Nephron progenitor cell (in vitro differentiated cells): ENCODE results near the gene UBL7.
A peak's percentile ranks its signal among the peaks of the same experiment; 100 is the strongest.

Source experiments
- DNase-seq: peaks from one replicate; pipeline ENCODE4 v3.0.0; 2021
- H3K27ac Mint-ChIP-seq: 2 replicates; pipeline ENCODE4 v1.8.0; 2021; ENCODE audit warnings: mild to moderate bottlenecking, moderate library complexity, mixed read lengths
- H3K27me3 Mint-ChIP-seq: 2 replicates; pipeline ENCODE4 v1.8.0; 2021; ENCODE audit warnings: mild to moderate bottlenecking, low read depth, mixed read lengths; ENCODE audit not compliant: poor library complexity
- H3K36me3 Mint-ChIP-seq: 2 replicates; pipeline ENCODE4 v1.8.0; 2021; ENCODE audit warnings: low read depth, mixed read lengths
- H3K4me1 Mint-ChIP-seq: 2 replicates; pipeline ENCODE4 v1.8.0; 2021; ENCODE audit warnings: mixed read lengths
- H3K4me3 Mint-ChIP-seq: 2 replicates; pipeline ENCODE4 v1.8.0; 2021; ENCODE audit warnings: mild to moderate bottlenecking, moderate library complexity, mixed read lengths
- H3K9me3 Mint-ChIP-seq: 2 replicates; pipeline ENCODE4 v1.8.0; 2021; ENCODE audit warnings: mild to moderate bottlenecking, moderate library complexity, mixed read lengths
- TF ChIP-seq, protein P1 (sequence below): fragments of 200-600 bp; sonication (generic); IDR thresholded peaks from 2 replicates; pipeline ENCODE4 v1.5.0; 2021; ENCODE audit warnings: antibody characterized with exemption

The UBL7 gene

DNA sequence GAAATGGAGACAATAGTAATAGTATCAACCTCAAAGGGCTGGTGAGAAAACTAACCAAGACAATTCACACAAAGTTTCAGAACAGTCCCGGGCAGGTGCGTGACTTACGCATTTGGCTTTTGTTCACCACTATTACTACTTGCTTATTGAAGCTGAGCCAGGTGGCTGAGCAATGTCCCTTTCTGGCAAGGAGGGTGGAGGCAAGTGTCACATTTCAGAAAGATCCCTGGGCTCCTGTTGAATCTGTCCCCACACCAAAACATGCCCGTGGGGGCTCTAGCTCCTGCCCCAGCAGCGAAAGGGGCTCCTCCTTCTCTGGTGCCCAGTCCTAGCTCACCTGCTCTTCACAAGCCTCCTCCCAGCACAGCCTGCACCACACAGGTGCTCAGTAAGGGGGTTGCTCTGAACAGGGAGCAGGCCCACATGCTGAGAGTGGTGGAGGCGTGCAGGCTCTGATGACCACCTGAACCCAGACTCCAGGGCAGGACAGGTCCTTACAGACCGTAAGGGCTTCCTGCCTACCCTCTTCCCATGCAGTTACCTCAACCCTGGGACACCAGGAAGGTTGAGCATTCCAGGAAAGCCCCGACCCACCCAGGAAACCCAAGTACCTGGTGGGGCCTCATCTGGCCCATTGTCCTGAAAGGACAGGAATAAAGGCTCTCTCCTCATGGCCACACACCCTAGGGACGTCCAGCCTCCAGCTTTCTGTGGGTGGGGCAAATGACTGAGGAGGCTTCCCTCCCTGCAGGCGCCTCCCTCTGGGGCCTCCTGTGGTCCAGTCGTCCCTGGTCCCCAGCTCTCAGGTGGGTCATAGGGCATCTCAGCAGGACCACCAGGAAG, 59.8 kb downstream of the UBL7 start:
- TF ChIP-seq, protein P1, sequence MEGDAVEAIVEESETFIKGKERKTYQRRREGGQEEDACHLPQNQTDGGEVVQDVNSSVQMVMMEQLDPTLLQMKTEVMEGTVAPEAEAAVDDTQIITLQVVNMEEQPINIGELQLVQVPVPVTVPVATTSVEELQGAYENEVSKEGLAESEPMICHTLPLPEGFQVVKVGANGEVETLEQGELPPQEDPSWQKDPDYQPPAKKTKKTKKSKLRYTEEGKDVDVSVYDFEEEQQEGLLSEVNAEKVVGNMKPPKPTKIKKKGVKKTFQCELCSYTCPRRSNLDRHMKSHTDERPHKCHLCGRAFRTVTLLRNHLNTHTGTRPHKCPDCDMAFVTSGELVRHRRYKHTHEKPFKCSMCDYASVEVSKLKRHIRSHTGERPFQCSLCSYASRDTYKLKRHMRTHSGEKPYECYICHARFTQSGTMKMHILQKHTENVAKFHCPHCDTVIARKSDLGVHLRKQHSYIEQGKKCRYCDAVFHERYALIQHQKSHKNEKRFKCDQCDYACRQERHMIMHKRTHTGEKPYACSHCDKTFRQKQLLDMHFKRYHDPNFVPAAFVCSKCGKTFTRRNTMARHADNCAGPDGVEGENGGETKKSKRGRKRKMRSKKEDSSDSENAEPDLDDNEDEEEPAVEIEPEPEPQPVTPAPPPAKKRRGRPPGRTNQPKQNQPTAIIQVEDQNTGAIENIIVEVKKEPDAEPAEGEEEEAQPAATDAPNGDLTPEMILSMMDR: no peak
- Mint-ChIP-seq H3K27me3 (peaks cover 4% of the 10 kb centered on the region), H3K4me1 (peaks cover 42% of the 10 kb centered on the region), H3K4me3 (no peak overlapping the region), H3K27ac (no peak overlapping the region), H3K9me3 (no peaks in the 10 kb centered on the region), H3K36me3 (no peaks in the 10 kb centered on the region)
- no peak for DNase-seq

DNA sequence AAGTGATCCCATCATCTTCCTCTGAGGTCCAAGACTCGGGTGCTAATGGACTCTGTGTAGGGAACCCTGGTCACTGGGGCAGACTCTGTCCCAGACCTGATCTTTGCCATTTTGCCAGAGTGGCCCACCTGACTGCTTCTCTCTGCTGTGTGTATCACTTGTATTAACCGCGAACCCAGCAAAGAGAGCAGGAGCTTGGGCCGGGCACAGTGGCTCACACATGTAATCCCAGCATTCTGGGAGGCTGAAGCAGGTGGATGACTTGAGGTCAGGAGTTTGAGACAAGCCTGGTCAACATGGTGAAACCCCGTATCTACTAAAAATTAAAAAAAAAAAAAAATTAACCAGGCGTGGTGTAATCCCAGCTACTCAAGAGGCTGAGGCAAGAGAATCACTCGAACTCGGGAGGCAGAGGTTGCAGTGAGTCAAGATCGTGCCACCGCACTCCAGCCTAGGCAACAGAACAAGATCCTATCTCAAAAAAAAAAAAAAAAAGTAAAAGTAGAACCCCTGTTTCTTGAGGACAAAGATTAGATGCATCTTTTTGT, 60.6 kb downstream of the UBL7 start:
- TF ChIP-seq, protein P1: no peak
- H3K36me3 Mint-ChIP-seq: no peaks in the 10 kb centered on the region
- H3K9me3 Mint-ChIP-seq: no peaks in the 10 kb centered on the region
- peaks cover 42% of the 10 kb centered on the region for H3K4me1 Mint-ChIP-seq
- H3K27ac Mint-ChIP-seq: no peak overlapping the region
- DNase-seq: no peak
- H3K4me3 Mint-ChIP-seq: no peak overlapping the region
- peaks cover 4% of the 10 kb centered on the region for H3K27me3 Mint-ChIP-seq

DNA sequence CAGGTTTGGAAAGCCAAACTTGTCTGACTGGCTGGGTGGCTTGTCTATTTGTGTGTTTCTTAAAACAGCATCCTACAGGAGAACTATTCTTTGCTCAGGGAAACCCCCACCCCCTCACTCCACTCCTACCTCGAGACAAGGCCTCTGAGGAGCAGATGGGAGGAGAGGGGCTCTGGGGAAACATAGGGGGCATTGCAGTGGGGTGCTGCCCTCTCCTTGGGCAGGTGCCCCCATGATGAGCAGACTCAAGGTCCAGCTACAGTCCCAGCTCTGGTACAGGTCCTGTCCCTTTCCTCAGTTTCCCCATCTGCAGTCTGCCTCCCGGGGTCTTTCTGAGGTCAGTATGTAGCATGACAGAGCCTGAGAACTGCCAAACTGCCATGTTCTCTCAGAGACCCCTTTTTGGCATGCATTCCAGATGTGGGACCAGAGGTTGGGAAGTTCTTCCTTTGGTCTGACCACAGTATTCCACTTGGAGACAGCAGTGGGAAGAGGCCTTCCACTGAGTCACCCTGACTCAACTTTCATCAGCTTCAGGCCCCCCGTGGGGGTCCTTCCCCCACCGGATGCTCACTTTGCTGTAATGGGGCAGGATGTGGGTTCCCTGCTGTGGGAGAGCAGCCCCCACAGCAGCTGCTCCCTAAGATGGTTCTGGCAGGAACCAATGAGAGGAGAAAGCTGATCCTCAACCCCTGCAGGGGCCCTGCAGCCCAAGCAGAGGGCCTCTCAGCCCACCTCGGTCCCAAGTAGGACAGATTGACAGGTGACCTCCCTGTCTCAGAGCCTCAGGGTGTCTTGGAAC, 61.2 kb downstream of the UBL7 start:
- no peak for DNase-seq
- no peak overlapping the region for H3K27ac Mint-ChIP-seq
- peaks cover 47% of the 10 kb centered on the region for H3K4me1 Mint-ChIP-seq
- TF ChIP-seq, protein P1: no peak
- no peak overlapping the region for H3K4me3 Mint-ChIP-seq
- H3K9me3 Mint-ChIP-seq: no peaks in the 10 kb centered on the region
- peaks cover 8% of the 10 kb centered on the region for H3K27me3 Mint-ChIP-seq
- no peaks in the 10 kb centered on the region for H3K36me3 Mint-ChIP-seq

DNA sequence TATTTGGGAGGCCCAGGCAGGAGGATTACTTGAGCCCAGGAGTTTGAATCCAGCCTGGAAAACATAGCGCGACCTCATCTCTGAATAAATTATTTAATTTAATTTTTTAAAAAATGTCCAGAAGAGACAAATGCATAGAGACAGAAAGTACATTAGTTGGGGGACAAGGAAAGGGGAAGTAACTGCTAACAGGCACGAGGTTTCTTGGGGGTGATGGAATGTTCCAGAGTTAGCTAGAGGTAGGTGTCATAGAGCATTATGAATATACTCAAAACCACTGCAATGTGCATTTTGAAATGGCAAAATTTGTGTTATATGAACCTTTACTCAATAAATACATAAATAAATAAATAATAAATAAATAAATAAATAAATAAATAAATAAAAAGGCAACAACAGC, 61.9 kb downstream of the UBL7 start:
- peaks cover 49% of the 10 kb centered on the region for H3K4me1 Mint-ChIP-seq
- TF ChIP-seq, protein P1: no peak
- no peaks in the 10 kb centered on the region for H3K36me3 Mint-ChIP-seq
- peaks cover 5% of the 10 kb centered on the region for H3K27me3 Mint-ChIP-seq
- no peaks in the 10 kb centered on the region for H3K9me3 Mint-ChIP-seq
- no peak overlapping the region for H3K27ac Mint-ChIP-seq
- no peak for DNase-seq
- H3K4me3 Mint-ChIP-seq: no peak overlapping the region

DNA sequence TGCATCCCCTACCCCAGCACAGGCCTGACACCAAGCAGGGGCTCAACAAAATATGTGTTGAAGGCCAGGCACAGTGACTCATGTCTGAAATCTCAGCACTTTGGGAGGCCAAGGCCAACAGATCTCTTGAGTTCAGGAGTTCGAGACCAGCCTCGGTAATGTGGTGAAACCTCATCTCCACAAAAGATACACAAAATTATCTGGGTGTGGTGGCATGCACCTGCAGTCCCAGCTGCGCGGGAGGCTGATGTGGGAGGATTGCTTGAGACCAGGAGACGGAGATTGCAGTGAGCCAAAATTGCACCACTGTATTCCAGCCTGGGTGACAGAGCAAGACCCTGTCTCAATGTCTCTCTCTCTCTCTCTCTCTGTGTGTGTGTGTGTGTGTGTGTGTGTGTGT, 62.8 kb downstream of the UBL7 start:
- peaks cover 50% of the 10 kb centered on the region for H3K4me1 Mint-ChIP-seq
- no peaks in the 10 kb centered on the region for H3K36me3 Mint-ChIP-seq
- peaks cover 9% of the 10 kb centered on the region for H3K27me3 Mint-ChIP-seq
- no peaks in the 10 kb centered on the region for H3K9me3 Mint-ChIP-seq
- H3K27ac Mint-ChIP-seq: peak overlapping the region; percentile 13
- no peak overlapping the region for H3K4me3 Mint-ChIP-seq
- TF ChIP-seq, protein P1: no peak
- no peak for DNase-seq
